Lower leg skin (tissue), 3 donors: ENCODE measurements around the gene TKT.

ENCODE experiments used
- POLR2A ChIP-seq, 2 donors: fragments of 450-650 bp; IDR thresholded peaks; one replicate each; pipeline ENCODE4 v1.6.1; 2016 to 2017; ENCODE audit warnings: antibody characterized with exemption in 2 of 2, mild to moderate bottlenecking in 1 of 2, moderate library complexity in 1 of 2
- TF ChIP-seq, protein P1 (sequence below), 3 donors: fragments of 450-650 bp; IDR thresholded peaks; one replicate each; pipeline ENCODE4 v1.5.1; 2016; ENCODE audit warnings: antibody characterized with exemption in 3 of 3, mild to moderate bottlenecking in 3 of 3, moderate library complexity in 2 of 3

DNA sequence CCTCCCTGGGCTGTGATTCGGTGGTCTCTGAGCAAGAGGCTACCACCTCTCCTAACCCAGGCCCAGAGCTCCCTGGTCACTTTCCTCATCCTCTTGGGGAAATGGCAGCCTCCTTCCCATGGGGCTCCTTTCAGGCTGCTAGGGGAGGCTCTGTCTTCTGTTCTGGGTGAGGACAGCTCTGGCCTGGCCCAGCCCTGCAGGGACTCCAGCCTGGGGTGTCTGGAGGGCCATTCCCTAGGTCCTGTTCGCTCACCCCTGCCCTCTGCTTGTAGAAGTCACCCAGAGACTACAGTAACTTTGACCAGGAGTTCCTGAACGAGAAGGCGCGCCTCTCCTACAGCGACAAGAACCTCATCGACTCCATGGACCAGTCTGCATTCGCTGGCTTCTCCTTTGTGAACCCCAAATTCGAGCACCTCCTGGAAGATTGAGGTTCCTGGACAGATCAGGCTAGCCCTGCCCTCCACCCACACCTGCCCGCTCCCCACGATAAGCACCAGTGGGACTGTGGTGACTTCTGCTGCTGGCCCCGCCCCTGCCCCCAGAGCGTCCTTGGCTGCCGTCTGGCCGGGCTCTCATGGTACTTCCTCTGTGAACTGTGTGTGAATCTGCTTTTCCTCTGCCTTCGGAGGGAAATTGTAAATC is 63.9 kb downstream of the TKT start:
- TF ChIP-seq, protein P1, sequence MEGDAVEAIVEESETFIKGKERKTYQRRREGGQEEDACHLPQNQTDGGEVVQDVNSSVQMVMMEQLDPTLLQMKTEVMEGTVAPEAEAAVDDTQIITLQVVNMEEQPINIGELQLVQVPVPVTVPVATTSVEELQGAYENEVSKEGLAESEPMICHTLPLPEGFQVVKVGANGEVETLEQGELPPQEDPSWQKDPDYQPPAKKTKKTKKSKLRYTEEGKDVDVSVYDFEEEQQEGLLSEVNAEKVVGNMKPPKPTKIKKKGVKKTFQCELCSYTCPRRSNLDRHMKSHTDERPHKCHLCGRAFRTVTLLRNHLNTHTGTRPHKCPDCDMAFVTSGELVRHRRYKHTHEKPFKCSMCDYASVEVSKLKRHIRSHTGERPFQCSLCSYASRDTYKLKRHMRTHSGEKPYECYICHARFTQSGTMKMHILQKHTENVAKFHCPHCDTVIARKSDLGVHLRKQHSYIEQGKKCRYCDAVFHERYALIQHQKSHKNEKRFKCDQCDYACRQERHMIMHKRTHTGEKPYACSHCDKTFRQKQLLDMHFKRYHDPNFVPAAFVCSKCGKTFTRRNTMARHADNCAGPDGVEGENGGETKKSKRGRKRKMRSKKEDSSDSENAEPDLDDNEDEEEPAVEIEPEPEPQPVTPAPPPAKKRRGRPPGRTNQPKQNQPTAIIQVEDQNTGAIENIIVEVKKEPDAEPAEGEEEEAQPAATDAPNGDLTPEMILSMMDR (IDR thresholded peaks at IDR 0.05): no peak
- no peak for TF ChIP-seq POLR2A (IDR thresholded peaks at IDR 0.05)
